ENCODE measurements around the gene LBHD2.
"Not testable (repeated sequence)": the region's sequence is repeated elsewhere in the genome, so short reads cannot be mapped to it uniquely, and the experiment has no call there.

LBHD2 gene

GRCh38 chr14:103119527-103119926 lies 35.5 kb downstream of the LBHD2 start:
- DNase-seq (ENCODE audit: low read depth in 3 of 3), result not testable (repeated sequence)

GRCh38 chr14:103121121-103121845 lies 37.3 kb downstream of the LBHD2 start:
- DNase-seq (ENCODE audit: low read depth in 3 of 3), result no peak

- no peak for DNase-seq (ENCODE audit: low read depth in 3 of 3)
Measured at GRCh38 chr14:103121846-103122584, 38.0 kb downstream of the LBHD2 start.

- no peak for DNase-seq (ENCODE audit: low read depth in 3 of 3)
Measured at GRCh38 chr14:103122585-103122946, 38.6 kb downstream of the LBHD2 start.

DNA sequence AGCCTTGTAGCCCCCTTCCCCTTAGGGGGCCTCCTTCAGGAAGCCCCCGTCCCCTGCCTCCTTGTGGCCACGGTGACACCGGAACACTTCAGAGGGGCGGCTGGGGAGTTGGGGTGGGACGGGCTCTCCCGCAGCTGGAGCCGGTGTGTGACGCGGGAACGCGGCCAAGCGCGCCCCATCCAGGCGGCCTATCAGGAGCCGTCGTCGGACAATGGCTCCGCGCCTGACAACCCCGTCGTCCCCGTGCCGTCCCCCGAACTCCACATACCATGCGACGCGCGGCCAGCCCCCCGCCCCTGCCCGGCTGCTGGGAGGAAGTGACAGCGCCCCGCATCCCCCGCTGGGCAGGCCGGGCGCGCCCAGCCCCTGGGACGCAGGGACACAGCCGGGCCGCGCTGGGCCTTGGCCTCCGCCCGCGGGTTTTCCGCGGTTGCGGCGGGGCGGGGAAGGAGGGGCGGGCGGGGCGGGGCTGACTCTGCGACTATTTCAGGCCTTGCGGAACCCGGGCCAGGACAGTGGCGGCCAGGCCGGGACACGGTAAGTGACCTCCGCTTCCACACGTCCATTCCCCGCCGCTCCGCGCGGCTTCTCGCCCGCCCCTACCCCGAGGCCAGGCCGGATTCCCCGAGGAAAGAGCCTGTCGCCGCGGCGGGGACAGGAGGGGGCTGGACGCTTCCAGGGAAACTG lies 39.1 kb downstream of the LBHD2 start, which contains the start of gene TNFAIP2:
TNFAIP2 (plus strand) TSS at position 515 of the 687 bp plus-strand sequence. CDS start 2,997 bp downstream, outside the sequence.
- DNase-seq (ENCODE audit: low read depth in 3 of 3), result no peak

GRCh38 chr14:103123634-103124500 lies 39.9 kb downstream of the LBHD2 start:
- no peak for DNase-seq (ENCODE audit: low read depth in 3 of 3)

DNA sequence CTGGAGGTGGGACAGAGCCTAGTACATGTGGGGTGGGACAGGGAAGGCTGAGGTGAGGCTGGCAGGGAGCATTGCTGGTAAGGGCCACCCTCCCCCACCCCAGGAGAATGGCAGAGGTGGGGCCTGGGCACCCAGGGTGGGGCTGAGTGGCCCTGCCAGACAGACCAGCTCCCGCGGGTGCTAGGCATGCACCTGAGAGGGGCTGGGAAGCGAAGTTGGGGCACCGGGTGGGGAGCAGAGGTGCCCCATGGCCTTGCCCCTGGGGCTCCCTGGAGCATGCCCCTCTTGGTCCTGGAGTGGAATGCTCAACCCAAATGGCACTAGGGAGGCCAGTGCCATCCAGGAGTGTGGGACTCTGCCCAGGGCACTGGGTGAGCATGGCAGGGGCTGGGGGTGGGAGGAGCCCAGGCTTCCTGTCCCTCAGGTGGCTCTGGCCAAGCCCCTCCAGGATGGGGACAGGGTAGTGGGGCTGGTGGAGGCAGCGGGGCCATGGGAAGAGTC lies 40.5 kb downstream of the LBHD2 start:
- DNase-seq (ENCODE audit: low read depth in 3 of 3), result no peak

GRCh38 chr14:103125098-103126070 lies 41.4 kb downstream of the LBHD2 start:
- DNase-seq (ENCODE audit: low read depth in 3 of 3), result no peak

GRCh38 chr14:103126088-103126872 lies 42.3 kb downstream of the LBHD2 start:
- DNase-seq (ENCODE audit: low read depth in 3 of 3), result no peak

DNA sequence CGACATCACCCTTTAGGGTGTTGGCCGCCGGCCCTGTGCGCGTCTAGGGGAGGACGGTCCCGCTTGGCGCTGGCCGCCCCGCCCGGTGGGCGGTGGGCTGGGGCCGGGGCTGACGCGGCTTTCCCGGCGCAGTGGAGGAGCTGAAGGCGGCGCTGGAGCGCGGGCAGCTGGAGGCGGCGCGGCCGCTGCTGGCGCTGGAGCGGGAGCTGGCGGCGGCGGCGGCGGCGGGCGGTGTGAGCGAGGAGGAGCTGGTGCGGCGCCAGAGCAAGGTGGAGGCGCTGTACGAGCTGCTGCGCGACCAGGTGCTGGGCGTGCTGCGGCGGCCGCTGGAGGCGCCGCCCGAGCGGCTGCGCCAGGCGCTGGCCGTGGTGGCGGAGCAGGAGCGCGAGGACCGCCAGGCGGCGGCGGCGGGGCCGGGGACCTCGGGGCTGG lies 42.9 kb downstream of the LBHD2 start:
- DNase-seq (ENCODE audit: low read depth in 3 of 3), result no peak

DNA sequence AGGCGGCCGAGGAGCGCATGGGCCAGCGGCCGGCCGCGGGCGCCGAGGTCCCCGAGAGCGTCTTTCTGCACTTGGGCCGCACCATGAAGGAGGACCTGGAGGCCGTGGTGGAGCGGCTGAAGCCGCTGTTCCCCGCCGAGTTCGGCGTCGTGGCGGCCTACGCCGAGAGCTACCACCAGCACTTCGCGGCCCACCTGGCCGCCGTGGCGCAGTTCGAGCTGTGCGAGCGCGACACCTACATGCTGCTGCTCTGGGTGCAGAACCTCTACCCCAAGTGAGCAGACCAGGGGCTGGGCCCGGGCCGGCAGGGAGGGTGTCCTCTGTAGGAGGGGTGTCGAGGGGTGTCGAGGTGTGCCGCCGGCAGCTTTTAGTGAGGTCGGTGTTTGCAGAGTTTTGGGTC lies 43.3 kb downstream of the LBHD2 start:
- DNase-seq (ENCODE audit: low read depth in 3 of 3), result no peak

- no peak for DNase-seq (ENCODE audit: low read depth in 3 of 3)
Measured at GRCh38 chr14:103127861-103128598, 44.0 kb downstream of the LBHD2 start.

- DNase-seq (ENCODE audit: low read depth in 3 of 3), result no peak
Measured at GRCh38 chr14:103128631-103129300, 44.8 kb downstream of the LBHD2 start.

- DNase-seq (ENCODE audit: low read depth in 3 of 3), result no peak
Measured at GRCh38 chr14:103129301-103130016, 45.4 kb downstream of the LBHD2 start.

GRCh38 chr14:103130017-103130764 lies 46.2 kb downstream of the LBHD2 start:
- no peak for DNase-seq (ENCODE audit: low read depth in 3 of 3)

DNA sequence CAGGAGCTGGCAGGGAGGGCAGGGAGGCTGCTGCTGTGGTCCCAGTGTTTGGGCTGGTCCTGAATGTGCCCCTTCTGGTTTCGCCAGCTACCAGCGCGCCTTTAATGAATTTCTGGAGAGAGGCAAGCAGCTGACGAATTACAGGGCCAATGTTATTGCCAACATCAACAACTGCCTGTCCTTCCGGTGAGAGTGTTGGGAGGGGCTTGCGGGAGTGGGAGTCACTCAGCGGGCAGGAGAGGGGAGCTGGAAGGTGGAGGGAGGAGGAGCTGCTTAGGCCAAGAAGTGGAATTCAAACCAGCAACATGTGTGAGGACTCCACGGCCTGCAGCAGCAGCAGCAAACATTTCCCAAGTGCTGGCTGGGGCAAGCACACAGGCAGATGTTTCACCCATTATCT lies 47.0 kb downstream of the LBHD2 start:
- DNase-seq (ENCODE audit: low read depth in 3 of 3), result no peak

- DNase-seq (ENCODE audit: low read depth in 3 of 3), result no peak
Measured at GRCh38 chr14:103131580-103131979, 47.6 kb downstream of the LBHD2 start.

All from stimulated activated CD4-positive, alpha-beta T cell treated with anti-CD3 and anti-CD28 coated beads, TNF-alpha, amount 100 ng/mL, for 24 hours (primary cell).